IMR-90 (cell line): ENCODE data around the gene MRPL47. TPM values are rescaled to one million over a fixed set of nuclear protein-coding genes. Genes with fewer than 3 reads are reported as not detected.

Source experiments
- ELK1 ChIP-seq: fragments of 150-350 bp; IDR thresholded peaks from 2 replicates; pipeline ENCODE4 v1.6.1; 2016; ENCODE audit warnings: low read depth, mild to moderate bottlenecking, low read length, moderate library complexity, borderline replicate concordance
- FOS ChIP-seq: fragments of 150-350 bp; IDR thresholded peaks from 2 replicates; pipeline ENCODE4 v1.6.1; 2016; ENCODE audit warnings: low read depth, low read length
- MAFK ChIP-seq: IDR thresholded peaks from 2 replicates; pipeline ENCODE4 v1.6.1; 2012; ENCODE audit warnings: low read depth, low read length, improper control_type of control experiment
- NFE2L2 ChIP-seq: fragments of 150-350 bp; IDR thresholded peaks from 2 replicates; pipeline ENCODE4 v1.6.1; 2016; ENCODE audit warnings: low read depth, mild to moderate bottlenecking, low read length
- POLR2A ChIP-seq: IDR thresholded peaks from 2 replicates; pipeline ENCODE4 v1.6.1; 2012; ENCODE audit warnings: mild to moderate bottlenecking, low read depth, low read length
- polyA plus RNA-seq, 3 experiments: library from polyadenylated mRNA; depleted of rRNA; stranded (reverse); fragments of >200 nt; gene quantifications; 2 replicates each; pipeline ENCODE4 v1.2.3, GENCODE V29; 2012; ENCODE audit warnings: low replicate concordance in 1 of 3
- total RNA-seq: library from RNA; depleted of rRNA; stranded (reverse); fragments of >200 nt; gene quantifications from 2 replicates; pipeline ENCODE4 v1.2.3, GENCODE V29; 2012

MRPL47 gene
- total and polyA plus RNA-seq, 2 of the 4 experiments (the other 2 are of a cell fraction) = 41.4 to 43.7 TPM

GRCh38 chr3:179604321-179605078 is at the start of gene MRPL47, which contains the start of gene NDUFB5 (continued):
- TF ChIP-seq ELK1 (no peak), MAFK (peak; percentile 56; the same call in 1 of the 2 replicates), FOS (no peak), NFE2L2 (no peak), POLR2A (peak; percentile 93)
